Measurements from ENCODE around the gene VWA2.

VWA2 gene

DNA sequence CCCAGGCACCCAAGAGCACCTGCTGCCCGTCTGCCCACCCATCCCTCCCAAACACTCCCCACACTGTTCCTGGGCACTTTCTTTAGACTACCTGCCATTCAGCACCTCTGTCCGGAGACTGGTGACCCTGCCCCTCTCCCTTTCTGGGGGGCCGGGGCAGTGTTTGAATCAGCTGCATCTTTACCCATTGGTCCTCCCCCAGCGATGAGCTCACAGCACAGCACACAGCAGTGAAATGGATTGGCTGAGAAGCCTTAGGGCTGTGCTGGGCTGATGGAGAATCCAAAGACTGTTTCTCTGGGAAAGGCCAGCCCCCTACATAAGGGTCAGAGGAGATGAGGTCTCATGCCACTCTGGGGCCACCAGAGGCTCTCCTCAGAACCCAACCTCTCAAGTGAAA is 40.2 kb downstream of the VWA2 start:
- Histone ChIP-seq H3K9ac (ENCODE audit: low read depth, low read length) (no peak overlapping the region), H3K4me3 (ENCODE audit: low read length) (no peak overlapping the region), H3K4me2 (ENCODE audit: low read length) (no peak overlapping the region), H3K27me3 (ENCODE audit: control insufficient read depth, insufficient read depth, low read length) (peaks cover 49% of the 10 kb centered on the region), H3K4me1 (ENCODE audit: control insufficient read depth, insufficient read depth, low read length) (no peaks in the 10 kb centered on the region), H3K9me3 (replicated peaks; ENCODE audit: low read length) (no peaks in the 10 kb centered on the region), H3K36me3 (ENCODE audit: insufficient read depth, low read length) (no peaks in the 10 kb centered on the region)

DNA sequence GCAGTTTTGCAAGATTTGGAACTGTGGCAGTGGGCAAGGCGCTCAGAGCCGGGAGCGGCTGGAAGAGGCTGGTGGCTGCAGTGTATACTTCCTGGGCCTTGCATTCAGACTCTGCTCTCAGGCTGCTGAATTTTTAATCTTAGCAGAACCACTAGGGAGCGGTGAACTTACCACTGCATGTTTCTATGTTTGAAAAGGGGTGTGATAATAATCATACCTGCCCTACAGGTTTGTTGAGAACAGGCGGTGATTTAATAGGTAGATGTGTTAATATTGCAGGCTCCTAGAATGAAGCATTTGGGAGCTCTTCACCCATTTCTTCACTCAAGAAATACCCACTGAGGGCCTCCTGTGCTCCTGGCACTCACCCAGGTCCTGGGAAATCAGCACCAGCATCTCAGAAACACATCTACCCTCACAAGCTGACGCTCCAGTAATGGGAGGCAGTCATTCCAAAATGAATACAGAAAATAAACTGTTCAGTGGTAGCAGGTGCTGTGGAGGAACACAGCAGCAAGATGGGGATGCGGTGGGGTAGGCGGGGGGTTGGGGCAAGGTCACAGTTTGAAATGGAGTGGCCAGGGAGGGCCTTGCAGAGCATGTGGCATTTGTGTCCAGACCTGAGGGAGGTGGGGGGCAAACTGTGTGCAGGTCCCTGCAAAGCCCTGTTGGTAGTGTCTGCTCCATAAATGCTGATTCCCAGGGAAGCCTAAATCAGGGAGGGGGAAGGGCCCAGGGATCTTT is 41.0 kb downstream of the VWA2 start:
- no peak overlapping the region for H3K4me2 ChIP-seq (ENCODE audit: low read length)
- no peak overlapping the region for H3K9ac ChIP-seq (ENCODE audit: low read depth, low read length)
- no peaks in the 10 kb centered on the region for H3K36me3 ChIP-seq (ENCODE audit: insufficient read depth, low read length)
- H3K4me3 ChIP-seq (ENCODE audit: low read length): no peak overlapping the region
- peaks cover 51% of the 10 kb centered on the region for H3K27me3 ChIP-seq (ENCODE audit: control insufficient read depth, insufficient read depth, low read length)
- no peaks in the 10 kb centered on the region for H3K9me3 ChIP-seq (replicated peaks; ENCODE audit: low read length)
- H3K4me1 ChIP-seq (ENCODE audit: control insufficient read depth, insufficient read depth, low read length): no peaks in the 10 kb centered on the region

DNA sequence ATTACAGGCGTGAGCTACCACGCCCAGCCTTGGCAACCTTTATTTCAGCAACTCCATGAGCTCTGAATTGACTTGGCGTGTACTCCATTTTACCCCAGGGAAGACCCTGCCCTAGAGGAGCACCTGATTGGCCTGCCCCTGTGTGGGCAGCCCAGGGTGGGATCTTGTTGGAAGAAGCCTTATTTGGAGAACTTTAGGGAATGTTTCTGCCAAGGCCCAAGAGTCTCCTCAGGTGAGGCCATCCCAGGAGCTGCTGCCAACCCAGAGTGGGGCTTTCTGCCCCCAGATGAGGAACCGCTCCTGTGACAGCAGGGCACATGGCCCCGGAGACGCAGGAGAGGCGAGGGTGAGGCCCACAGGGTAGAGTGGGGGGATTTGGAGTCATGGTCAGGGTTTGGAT is 42.0 kb downstream of the VWA2 start:
- H3K27me3 ChIP-seq (ENCODE audit: control insufficient read depth, insufficient read depth, low read length): peaks cover 55% of the 10 kb centered on the region
- no peaks in the 10 kb centered on the region for H3K9me3 ChIP-seq (replicated peaks; ENCODE audit: low read length)
- no peak overlapping the region for H3K4me3 ChIP-seq (ENCODE audit: low read length)
- H3K4me1 ChIP-seq (ENCODE audit: control insufficient read depth, insufficient read depth, low read length): no peaks in the 10 kb centered on the region
- no peak overlapping the region for H3K4me2 ChIP-seq (ENCODE audit: low read length)
- no peak overlapping the region for H3K9ac ChIP-seq (ENCODE audit: low read depth, low read length)
- no peaks in the 10 kb centered on the region for H3K36me3 ChIP-seq (ENCODE audit: insufficient read depth, low read length)

DNA sequence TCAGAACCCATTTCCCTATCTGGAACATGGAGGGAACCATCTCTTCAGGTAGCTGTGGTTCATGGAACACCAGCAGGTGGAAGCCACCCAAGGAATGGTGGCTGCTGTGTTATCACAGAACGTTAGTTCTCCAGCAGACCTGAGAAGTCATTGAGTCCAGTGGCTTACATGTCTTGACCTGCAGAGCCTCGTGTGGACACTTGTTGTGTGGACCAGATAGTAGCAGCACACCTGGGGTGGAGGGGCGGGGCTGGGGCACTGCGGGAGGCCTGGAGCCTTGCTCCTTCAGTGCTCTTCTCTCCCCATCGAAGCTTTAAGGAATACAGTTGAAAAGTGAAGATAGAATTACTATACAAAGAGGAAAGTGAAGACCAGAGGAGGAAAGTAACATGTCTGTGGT is 42.4 kb downstream of the VWA2 start:
- peaks cover 55% of the 10 kb centered on the region for H3K27me3 ChIP-seq (ENCODE audit: control insufficient read depth, insufficient read depth, low read length)
- H3K4me3 ChIP-seq (ENCODE audit: low read length): no peak overlapping the region
- no peaks in the 10 kb centered on the region for H3K4me1 ChIP-seq (ENCODE audit: control insufficient read depth, insufficient read depth, low read length)
- no peaks in the 10 kb centered on the region for H3K36me3 ChIP-seq (ENCODE audit: insufficient read depth, low read length)
- H3K9ac ChIP-seq (ENCODE audit: low read depth, low read length): no peak overlapping the region
- no peaks in the 10 kb centered on the region for H3K9me3 ChIP-seq (replicated peaks; ENCODE audit: low read length)
- H3K4me2 ChIP-seq (ENCODE audit: low read length): no peak overlapping the region

DNA sequence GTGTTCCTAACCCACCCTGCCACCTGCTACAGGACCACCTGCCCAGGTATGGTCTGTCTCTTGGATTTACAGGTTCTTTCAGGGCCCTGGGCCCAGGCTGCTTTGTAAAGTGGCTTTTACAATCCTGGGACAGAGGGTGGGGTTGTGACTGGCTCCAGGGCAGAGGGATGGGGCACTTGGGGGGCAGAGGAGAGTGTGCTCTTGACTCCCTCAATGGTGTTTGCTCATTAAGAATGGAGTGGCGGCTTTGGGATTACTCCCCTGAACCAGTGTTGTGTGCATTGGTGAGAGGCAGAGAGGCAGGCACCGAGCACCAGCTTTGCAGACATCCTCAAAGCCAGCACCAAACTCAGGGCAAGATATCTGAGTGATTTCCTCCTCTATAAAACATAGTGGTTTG is 43.5 kb downstream of the VWA2 start:
- Histone ChIP-seq H3K36me3 (ENCODE audit: insufficient read depth, low read length) (no peaks in the 10 kb centered on the region), H3K4me2 (ENCODE audit: low read length) (no peak overlapping the region), H3K9ac (ENCODE audit: low read depth, low read length) (no peak overlapping the region), H3K4me3 (ENCODE audit: low read length) (no peak overlapping the region), H3K27me3 (ENCODE audit: control insufficient read depth, insufficient read depth, low read length) (peaks cover 53% of the 10 kb centered on the region), H3K9me3 (replicated peaks; ENCODE audit: low read length) (no peaks in the 10 kb centered on the region), H3K4me1 (ENCODE audit: control insufficient read depth, insufficient read depth, low read length) (no peaks in the 10 kb centered on the region)

DNA sequence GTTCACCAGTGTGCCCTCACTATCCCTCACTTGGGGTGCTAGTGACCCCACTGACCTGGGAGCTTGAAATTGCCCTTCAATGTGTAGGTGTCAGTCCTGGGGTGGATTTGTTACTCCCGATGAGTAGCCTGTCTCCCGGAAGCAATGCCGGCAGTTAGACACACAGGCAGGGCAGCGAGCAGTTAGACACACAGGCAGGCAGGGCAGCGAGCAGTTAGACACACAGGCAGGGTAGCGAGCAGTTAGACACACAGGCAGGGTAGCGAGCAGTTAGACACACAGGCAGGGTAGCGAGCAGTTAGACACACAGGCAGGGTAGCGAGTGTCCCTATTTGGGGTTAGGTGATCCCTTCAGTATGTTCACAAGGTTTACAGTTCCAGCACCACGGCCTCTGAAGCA is 44.0 kb downstream of the VWA2 start:
- Histone ChIP-seq H3K4me2 (ENCODE audit: low read length) (no peak overlapping the region), H3K4me1 (ENCODE audit: control insufficient read depth, insufficient read depth, low read length) (no peaks in the 10 kb centered on the region), H3K4me3 (ENCODE audit: low read length) (no peak overlapping the region), H3K9ac (ENCODE audit: low read depth, low read length) (no peak overlapping the region), H3K36me3 (ENCODE audit: insufficient read depth, low read length) (no peaks in the 10 kb centered on the region), H3K9me3 (replicated peaks; ENCODE audit: low read length) (no peaks in the 10 kb centered on the region), H3K27me3 (ENCODE audit: control insufficient read depth, insufficient read depth, low read length) (peaks cover 48% of the 10 kb centered on the region)

DNA sequence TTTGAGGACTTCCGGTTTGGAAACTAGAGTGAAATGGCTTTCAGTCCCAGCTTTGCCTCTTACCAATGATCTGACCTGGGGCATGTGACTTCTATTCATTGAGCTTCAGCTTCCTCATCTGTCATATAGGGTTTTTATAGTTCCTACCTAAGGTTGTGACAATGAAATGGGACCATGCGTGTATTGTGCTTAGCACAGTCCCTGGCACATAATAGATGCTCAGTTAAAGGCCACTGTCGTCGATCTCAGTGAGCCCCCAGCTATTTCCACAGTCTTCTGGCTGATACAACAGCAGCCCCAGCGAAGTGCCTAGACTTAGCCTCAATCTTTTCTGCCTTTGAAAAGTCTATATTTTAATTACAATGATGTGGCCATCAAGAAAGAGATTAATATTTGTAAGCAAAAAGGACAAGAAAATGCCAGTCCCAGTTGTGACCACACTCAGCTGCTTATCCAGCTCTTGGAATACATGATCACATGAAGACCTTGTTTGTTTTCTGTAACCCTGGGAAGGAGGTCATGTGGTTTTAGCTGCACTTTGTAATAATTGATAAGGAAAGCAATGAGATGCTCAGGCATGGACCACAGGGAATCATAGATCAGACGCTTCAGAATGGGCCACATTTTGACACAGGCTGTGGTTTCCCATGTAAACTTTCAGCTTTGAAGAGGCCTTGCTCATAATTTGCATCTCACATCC is 44.6 kb downstream of the VWA2 start:
- H3K4me3 ChIP-seq (ENCODE audit: low read length): no peak overlapping the region
- H3K4me2 ChIP-seq (ENCODE audit: low read length): no peak overlapping the region
- H3K9ac ChIP-seq (ENCODE audit: low read depth, low read length): no peak overlapping the region
- peaks cover 45% of the 10 kb centered on the region for H3K27me3 ChIP-seq (ENCODE audit: control insufficient read depth, insufficient read depth, low read length)
- no peaks in the 10 kb centered on the region for H3K36me3 ChIP-seq (ENCODE audit: insufficient read depth, low read length)
- H3K4me1 ChIP-seq (ENCODE audit: control insufficient read depth, insufficient read depth, low read length): no peaks in the 10 kb centered on the region
- no peaks in the 10 kb centered on the region for H3K9me3 ChIP-seq (replicated peaks; ENCODE audit: low read length)

DNA sequence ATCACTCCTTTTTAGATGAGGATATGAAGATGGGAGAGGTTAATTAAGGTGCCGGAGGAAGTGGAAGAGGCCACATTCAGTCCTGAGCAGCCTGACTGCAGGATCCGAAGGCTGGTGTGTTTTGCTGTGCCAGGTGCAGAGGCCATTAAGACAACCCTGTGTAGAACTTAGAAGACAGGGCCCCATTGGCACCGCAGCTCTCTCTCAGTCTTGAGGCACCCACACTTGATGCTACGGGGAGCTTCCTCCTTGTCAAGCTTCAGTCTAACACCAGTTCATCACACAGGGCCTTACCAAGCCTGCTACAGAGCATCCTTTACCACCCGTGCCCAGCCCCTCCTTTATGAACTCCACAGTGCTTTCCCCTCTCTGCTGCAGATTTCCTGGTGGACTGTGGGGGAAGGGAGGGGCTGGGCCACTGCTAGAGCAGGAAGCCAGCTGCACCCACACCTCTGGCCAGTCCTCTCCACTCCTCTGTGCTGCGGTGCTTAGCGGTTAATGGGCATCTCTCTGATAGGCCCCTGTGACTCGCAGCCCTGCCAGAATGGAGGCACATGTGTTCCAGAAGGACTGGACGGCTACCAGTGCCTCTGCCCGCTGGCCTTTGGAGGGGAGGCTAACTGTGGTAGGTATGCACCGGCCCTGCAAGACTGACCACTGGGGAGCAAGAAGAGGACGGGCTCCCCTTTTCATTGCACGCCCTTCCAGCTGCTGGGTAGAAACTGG is 45.5 kb downstream of the VWA2 start:
- Histone ChIP-seq H3K36me3 (ENCODE audit: insufficient read depth, low read length) (no peaks in the 10 kb centered on the region), H3K27me3 (ENCODE audit: control insufficient read depth, insufficient read depth, low read length) (peaks cover 41% of the 10 kb centered on the region), H3K4me3 (ENCODE audit: low read length) (no peak overlapping the region), H3K9ac (ENCODE audit: low read depth, low read length) (no peak overlapping the region), H3K4me1 (ENCODE audit: control insufficient read depth, insufficient read depth, low read length) (no peaks in the 10 kb centered on the region), H3K9me3 (replicated peaks; ENCODE audit: low read length) (no peaks in the 10 kb centered on the region), H3K4me2 (ENCODE audit: low read length) (no peak overlapping the region)

DNA sequence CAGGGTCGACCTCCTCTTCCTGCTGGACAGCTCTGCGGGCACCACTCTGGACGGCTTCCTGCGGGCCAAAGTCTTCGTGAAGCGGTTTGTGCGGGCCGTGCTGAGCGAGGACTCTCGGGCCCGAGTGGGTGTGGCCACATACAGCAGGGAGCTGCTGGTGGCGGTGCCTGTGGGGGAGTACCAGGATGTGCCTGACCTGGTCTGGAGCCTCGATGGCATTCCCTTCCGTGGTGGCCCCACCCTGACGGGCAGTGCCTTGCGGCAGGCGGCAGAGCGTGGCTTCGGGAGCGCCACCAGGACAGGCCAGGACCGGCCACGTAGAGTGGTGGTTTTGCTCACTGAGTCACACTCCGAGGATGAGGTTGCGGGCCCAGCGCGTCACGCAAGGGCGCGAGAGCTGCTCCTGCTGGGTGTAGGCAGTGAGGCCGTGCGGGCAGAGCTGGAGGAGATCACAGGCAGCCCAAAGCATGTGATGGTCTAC is 46.9 kb downstream of the VWA2 start:
- Histone ChIP-seq H3K27me3 (ENCODE audit: control insufficient read depth, insufficient read depth, low read length) (peaks cover 34% of the 10 kb centered on the region), H3K9me3 (replicated peaks; ENCODE audit: low read length) (no peaks in the 10 kb centered on the region), H3K4me1 (ENCODE audit: control insufficient read depth, insufficient read depth, low read length) (no peaks in the 10 kb centered on the region), H3K9ac (ENCODE audit: low read depth, low read length) (no peak overlapping the region), H3K4me3 (ENCODE audit: low read length) (no peak overlapping the region), H3K4me2 (ENCODE audit: low read length) (no peak overlapping the region), H3K36me3 (ENCODE audit: insufficient read depth, low read length) (no peaks in the 10 kb centered on the region)

DNA sequence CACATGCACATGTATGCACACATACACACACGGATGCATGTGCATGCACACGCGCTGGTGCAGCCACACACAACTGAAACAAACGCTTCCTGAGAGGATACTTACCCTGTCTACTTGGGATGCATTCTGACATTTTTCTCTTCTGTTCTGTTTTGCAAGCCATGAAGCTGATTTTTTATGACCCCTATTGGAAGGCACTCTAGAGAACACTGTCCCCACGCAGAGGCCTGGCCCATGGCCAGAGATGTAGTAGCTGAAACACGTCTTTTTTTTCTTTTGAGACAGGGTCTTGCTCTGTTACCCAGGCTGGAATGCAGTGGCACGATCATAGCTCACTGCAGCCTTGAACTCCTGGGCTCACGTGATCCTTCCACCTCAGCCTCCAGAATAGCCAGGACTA is 47.9 kb downstream of the VWA2 start:
- H3K9ac ChIP-seq (ENCODE audit: low read depth, low read length): no peak overlapping the region
- no peak overlapping the region for H3K4me3 ChIP-seq (ENCODE audit: low read length)
- no peaks in the 10 kb centered on the region for H3K9me3 ChIP-seq (replicated peaks; ENCODE audit: low read length)
- H3K4me1 ChIP-seq (ENCODE audit: control insufficient read depth, insufficient read depth, low read length): no peaks in the 10 kb centered on the region
- no peak overlapping the region for H3K4me2 ChIP-seq (ENCODE audit: low read length)
- H3K36me3 ChIP-seq (ENCODE audit: insufficient read depth, low read length): no peaks in the 10 kb centered on the region
- peaks cover 34% of the 10 kb centered on the region for H3K27me3 ChIP-seq (ENCODE audit: control insufficient read depth, insufficient read depth, low read length)

DNA sequence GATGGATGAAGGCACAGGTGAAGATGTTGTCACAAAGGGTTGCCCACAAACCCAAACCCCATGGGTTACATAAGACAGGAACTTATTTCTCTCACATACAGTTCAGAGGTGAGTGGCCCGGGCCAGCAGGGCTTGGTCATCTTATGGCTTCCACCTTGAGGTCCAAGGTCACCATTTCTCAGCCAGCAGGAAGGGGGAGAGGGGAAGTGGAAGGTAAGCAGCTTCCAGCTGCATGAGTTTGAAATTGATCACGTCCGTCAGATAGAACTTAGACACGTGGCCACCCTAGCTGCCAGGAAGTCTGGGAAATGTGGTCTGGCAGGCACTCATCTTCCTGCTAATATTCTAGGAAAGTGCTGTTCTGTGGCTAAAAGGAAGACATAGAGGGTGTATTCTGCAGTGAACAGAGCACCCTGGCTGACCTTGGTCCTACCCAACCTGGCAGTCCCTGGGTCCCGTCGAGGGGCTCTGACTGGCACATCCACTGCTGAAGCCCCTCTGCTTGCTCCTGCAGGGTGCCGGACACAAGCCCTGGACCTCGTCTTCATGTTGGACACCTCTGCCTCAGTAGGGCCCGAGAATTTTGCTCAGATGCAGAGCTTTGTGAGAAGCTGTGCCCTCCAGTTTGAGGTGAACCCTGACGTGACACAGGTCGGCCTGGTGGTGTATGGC is 49.5 kb downstream of the VWA2 start:
- Histone ChIP-seq H3K4me3 (ENCODE audit: low read length) (no peak overlapping the region), H3K36me3 (ENCODE audit: insufficient read depth, low read length) (no peaks in the 10 kb centered on the region), H3K9ac (ENCODE audit: low read depth, low read length) (no peak overlapping the region), H3K4me2 (ENCODE audit: low read length) (no peak overlapping the region), H3K27me3 (ENCODE audit: control insufficient read depth, insufficient read depth, low read length) (peaks cover 24% of the 10 kb centered on the region), H3K4me1 (ENCODE audit: control insufficient read depth, insufficient read depth, low read length) (no peaks in the 10 kb centered on the region), H3K9me3 (replicated peaks; ENCODE audit: low read length) (no peaks in the 10 kb centered on the region)
